Airway epithelial cell (primary cell): Measurements from ENCODE around the gene MATN1. TPM values are rescaled to one million over a fixed set of nuclear protein-coding genes. Genes with fewer than 3 reads are reported as not detected.

Experiments used
- total RNA-seq: library from RNA; depleted of rRNA; stranded (reverse); fragments of >200 nt; gene quantifications from 2 replicates; pipeline ENCODE4 v1.2.3, GENCODE V29; 2015

MATN1 gene
- total RNA-seq, result not detected in 2 replicates

GRCh38 chr1:30723331-30723755, at the start of gene MATN1:
TSS of gene MATN1 (minus strand) at chr1:30723585. CDS start at chr1:30723551, 34 bp downstream.

GRCh38 chr1:30757352-30758120, 34.2 kb upstream of the MATN1 start, which contains the start of gene LAPTM5:
TSS of gene LAPTM5 (minus strand) at chr1:30757774. CDS start at chr1:30757745, 29 bp downstream.

Other genes with a start within 250 kb of the MATN1 start
- gene LAPTM5, start 34.2 kb upstream of the MATN1 start, total RNA-seq, result 0.37 and 1.1 TPM in 2 replicates
- 5.3 and 7.3 TPM in 2 replicates for gene SDC3, start 185.2 kb upstream of the MATN1 start, total RNA-seq